ENCODE data around the gene TAF11L3. TPM values are rescaled to one million over a fixed set of nuclear protein-coding genes. Genes with fewer than 3 reads are reported as not detected.
"Not testable (repeated sequence)": the region's sequence is repeated elsewhere in the genome, so short reads cannot be mapped to it uniquely, and the experiment has no call there.

Gene TAF11L3
- total and polyA plus RNA-seq, 4 donors = not detected

DNA sequence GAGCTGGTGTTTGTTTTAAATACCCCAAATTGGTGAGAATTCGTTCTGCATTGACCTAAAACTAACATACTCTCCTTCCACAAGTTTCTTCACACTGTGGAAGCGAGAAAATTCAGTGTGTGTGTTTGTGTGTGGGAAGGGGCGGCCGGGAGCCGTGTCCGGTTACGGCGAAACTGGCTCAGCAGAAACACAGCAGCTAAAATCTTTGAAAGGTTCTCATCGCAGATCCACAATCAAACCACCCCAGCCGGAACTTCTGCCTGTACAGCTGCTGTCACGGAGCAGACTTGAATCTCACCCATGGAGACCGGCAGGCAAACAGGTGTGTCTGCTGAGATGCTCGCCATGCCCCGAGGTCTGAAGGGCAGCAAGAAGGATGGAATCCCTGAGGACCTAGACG, 3.3 kb downstream of the TAF11L3 start, which contains the start of gene TAF11L4:
Gene TAF11L4 (plus strand): TSS at position 301 of the 400 bp plus-strand sequence.
- not testable (repeated sequence) for DNase-seq (ENCODE audit: low spot score); H3K27me3 ChIP-seq (ENCODE audit: control insufficient read depth in 4 of 4, insufficient read depth in 4 of 4, low read length in 3 of 4); H3K4me1 ChIP-seq (ENCODE audit: control insufficient read depth in 4 of 4, insufficient read depth in 4 of 4, low read length in 3 of 4); H3K36me3 ChIP-seq (ENCODE audit: control insufficient read depth in 4 of 4, insufficient read depth in 3 of 4, low read depth in 1 of 4, low read length in 3 of 4); H3K27ac ChIP-seq (ENCODE audit: low read depth in 1 of 2, low read length in 2 of 2); H3K4me3 ChIP-seq (ENCODE audit: low read depth in 1 of 3, low read length in 3 of 3); H3K9me3 ChIP-seq (ENCODE audit: control insufficient read depth in 4 of 4, low read length in 3 of 4); H3K9ac ChIP-seq (ENCODE audit: low read depth in 1 of 2, low read length in 2 of 2)
- no CpG with 5 or more reads among the region's 15 CpGs for WGBS

DNA sequence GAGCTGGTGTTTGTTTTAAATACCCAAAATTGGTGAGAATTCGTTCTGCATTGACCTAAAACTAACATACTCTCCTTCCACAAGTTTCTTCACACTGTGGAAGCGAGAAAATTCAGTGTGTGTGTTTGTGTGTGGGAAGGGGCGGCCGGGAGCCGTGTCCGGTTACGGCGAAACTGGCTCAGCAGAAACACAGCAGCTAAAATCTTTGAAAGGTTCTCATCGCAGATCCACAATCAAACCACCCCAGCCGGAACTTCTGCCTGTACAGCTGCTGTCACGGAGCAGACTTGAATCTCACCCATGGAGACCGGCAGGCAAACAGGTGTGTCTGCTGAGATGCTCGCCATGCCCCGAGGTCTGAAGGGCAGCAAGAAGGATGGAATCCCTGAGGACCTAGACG, 6.8 kb downstream of the TAF11L3 start, which contains the start of gene TAF11L5:
Gene TAF11L5 (plus strand): TSS at position 301 of the 400 bp plus-strand sequence.
- H3K27me3 ChIP-seq (ENCODE audit: control insufficient read depth in 4 of 4, insufficient read depth in 4 of 4, low read length in 3 of 4); H3K27ac ChIP-seq (ENCODE audit: low read depth in 1 of 2, low read length in 2 of 2); H3K36me3 ChIP-seq (ENCODE audit: control insufficient read depth in 4 of 4, insufficient read depth in 3 of 4, low read depth in 1 of 4, low read length in 3 of 4); H3K4me1 ChIP-seq (ENCODE audit: control insufficient read depth in 4 of 4, insufficient read depth in 4 of 4, low read length in 3 of 4); H3K9ac ChIP-seq (ENCODE audit: low read depth in 1 of 2, low read length in 2 of 2); H3K9me3 ChIP-seq (ENCODE audit: control insufficient read depth in 4 of 4, low read length in 3 of 4); DNase-seq (ENCODE audit: low spot score); H3K4me3 ChIP-seq (ENCODE audit: low read depth in 1 of 3, low read length in 3 of 3): not testable (repeated sequence)
- no CpG with 5 or more reads among the region's 15 CpGs for WGBS

DNA sequence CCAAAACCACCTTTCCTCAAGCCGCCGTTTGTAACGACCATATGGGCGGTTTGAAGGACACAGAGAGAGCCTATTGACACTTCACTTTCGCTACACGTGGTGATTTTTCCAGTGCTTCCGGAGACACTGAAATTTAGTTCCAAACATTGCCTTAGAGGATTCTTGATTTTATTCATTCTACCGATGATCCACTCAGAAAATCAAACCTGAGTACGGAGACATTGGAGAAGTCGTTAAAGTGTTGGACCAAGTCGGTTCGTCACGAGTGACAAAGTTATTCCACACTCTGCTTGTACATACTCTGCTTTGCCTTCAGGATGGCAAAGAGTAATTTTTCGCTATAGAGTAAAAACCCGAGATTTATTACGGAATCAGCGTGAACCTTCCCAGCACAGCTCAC, 8.3 kb downstream of the TAF11L3 start:
- not testable (repeated sequence) for H3K4me1 ChIP-seq (ENCODE audit: control insufficient read depth in 4 of 4, insufficient read depth in 4 of 4, low read length in 3 of 4); H3K9me3 ChIP-seq (ENCODE audit: control insufficient read depth in 4 of 4, low read length in 3 of 4); H3K9ac ChIP-seq (ENCODE audit: low read depth in 1 of 2, low read length in 2 of 2); H3K4me3 ChIP-seq (ENCODE audit: low read depth in 1 of 3, low read length in 3 of 3); H3K36me3 ChIP-seq (ENCODE audit: control insufficient read depth in 4 of 4, insufficient read depth in 3 of 4, low read depth in 1 of 4, low read length in 3 of 4); DNase-seq (ENCODE audit: low spot score); H3K27ac ChIP-seq (ENCODE audit: low read depth in 1 of 2, low read length in 2 of 2); H3K27me3 ChIP-seq (ENCODE audit: control insufficient read depth in 4 of 4, insufficient read depth in 4 of 4, low read length in 3 of 4)
- WGBS = 88% methylated on average over 9 of the region's 17 CpGs

DNA sequence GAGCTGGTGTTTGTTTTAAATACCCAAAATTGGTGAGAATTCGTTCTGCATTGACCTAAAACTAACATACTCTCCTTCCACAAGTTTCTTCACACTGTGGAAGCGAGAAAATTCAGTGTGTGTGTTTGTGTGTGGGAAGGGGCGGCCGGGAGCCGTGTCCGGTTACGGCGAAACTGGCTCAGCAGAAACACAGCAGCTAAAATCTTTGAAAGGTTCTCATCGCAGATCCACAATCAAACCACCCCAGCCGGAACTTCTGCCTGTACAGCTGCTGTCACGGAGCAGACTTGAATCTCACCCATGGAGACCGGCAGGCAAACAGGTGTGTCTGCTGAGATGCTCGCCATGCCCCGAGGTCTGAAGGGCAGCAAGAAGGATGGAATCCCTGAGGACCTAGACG, 10.2 kb downstream of the TAF11L3 start, which contains the start of gene TAF11L6:
Gene TAF11L6 (plus strand): TSS at position 301 of the 400 bp plus-strand sequence.
- not testable (repeated sequence) for H3K9ac ChIP-seq (ENCODE audit: low read depth in 1 of 2, low read length in 2 of 2); H3K9me3 ChIP-seq (ENCODE audit: control insufficient read depth in 4 of 4, low read length in 3 of 4); DNase-seq (ENCODE audit: low spot score); H3K27ac ChIP-seq (ENCODE audit: low read depth in 1 of 2, low read length in 2 of 2); H3K4me1 ChIP-seq (ENCODE audit: control insufficient read depth in 4 of 4, insufficient read depth in 4 of 4, low read length in 3 of 4); H3K4me3 ChIP-seq (ENCODE audit: low read depth in 1 of 3, low read length in 3 of 3); H3K27me3 ChIP-seq (ENCODE audit: control insufficient read depth in 4 of 4, insufficient read depth in 4 of 4, low read length in 3 of 4); H3K36me3 ChIP-seq (ENCODE audit: control insufficient read depth in 4 of 4, insufficient read depth in 3 of 4, low read depth in 1 of 4, low read length in 3 of 4)
- no CpG with 5 or more reads among the region's 15 CpGs for WGBS

Small RNA genes lying within 50 kb of the gene (small RNA-seq; reads per million reads assigned to genes)
- gene AC106774.3 = not detected

Other genes starting within 250 kb of the TAF11L3 start
- not detected for gene TAF11L2, start 20.1 kb upstream of the TAF11L3 start, total RNA-seq
- not detected for gene TAF11L2, start 20.1 kb upstream of the TAF11L3 start, polyA plus RNA-seq
- not detected for gene TAF11L4, start 3.4 kb downstream of the TAF11L3 start, total RNA-seq
- gene TAF11L4, start 3.4 kb downstream of the TAF11L3 start, polyA plus RNA-seq = not detected
- gene TAF11L5, start 6.9 kb downstream of the TAF11L3 start, total RNA-seq = not detected
- not detected for gene TAF11L5, start 6.9 kb downstream of the TAF11L3 start, polyA plus RNA-seq
- gene TAF11L6, start 10.3 kb downstream of the TAF11L3 start, total RNA-seq = not detected
- gene TAF11L6, start 10.3 kb downstream of the TAF11L3 start, polyA plus RNA-seq = not detected
- gene TAF11L7, start 67.4 kb downstream of the TAF11L3 start, total RNA-seq = not detected
- gene TAF11L7, start 67.4 kb downstream of the TAF11L3 start, polyA plus RNA-seq = not detected
- not detected for gene TAF11L8, start 72.6 kb downstream of the TAF11L3 start, total RNA-seq
- gene TAF11L8, start 72.6 kb downstream of the TAF11L3 start, polyA plus RNA-seq = not detected
- not detected for gene TAF11L9, start 76.0 kb downstream of the TAF11L3 start, total RNA-seq
- not detected for gene TAF11L9, start 76.0 kb downstream of the TAF11L3 start, polyA plus RNA-seq
- gene TAF11L10, start 79.5 kb downstream of the TAF11L3 start, total RNA-seq = not detected
- not detected for gene TAF11L10, start 79.5 kb downstream of the TAF11L3 start, polyA plus RNA-seq
- gene TAF11L11, start 85.8 kb downstream of the TAF11L3 start, total RNA-seq = not detected
- not detected for gene TAF11L11, start 85.8 kb downstream of the TAF11L3 start, polyA plus RNA-seq
- not detected for gene TAF11L12, start 92.0 kb downstream of the TAF11L3 start, total RNA-seq
- not detected for gene TAF11L12, start 92.0 kb downstream of the TAF11L3 start, polyA plus RNA-seq
- not detected for gene TAF11L13, start 113.7 kb downstream of the TAF11L3 start, total RNA-seq
- gene TAF11L13, start 113.7 kb downstream of the TAF11L3 start, polyA plus RNA-seq = not detected
- not detected for gene TAF11L14, start 116.1 kb downstream of the TAF11L3 start, total RNA-seq
- gene TAF11L14, start 116.1 kb downstream of the TAF11L3 start, polyA plus RNA-seq = not detected